Stimulated activated memory B cell treated with anti-CD40 and anti-IgM and Interleukin-4, amounts not matched to agents 10 μg/mL and 1 μg/mL and 100 μg/mL, for 72 hours (primary cell): Measurements from ENCODE around the gene TMEM204.

Experiments
- ATAC-seq: fragments of 150-1000 bp; cut with Tn5 transposase; 2 replicates; pipeline ENCODE4 v1.10.0; 2021
- H3K27ac Mint-ChIP-seq: one replicate; pipeline ENCODE4 v1.8.0; 2022; ENCODE audit warnings: mild to moderate bottlenecking, mixed read lengths
- H3K27me3 Mint-ChIP-seq: one replicate; pipeline ENCODE4 v1.8.0; 2022; ENCODE audit warnings: mixed read lengths
- H3K36me3 Mint-ChIP-seq: one replicate; pipeline ENCODE4 v1.8.0; 2022; ENCODE audit warnings: mixed read lengths
- H3K4me1 Mint-ChIP-seq: one replicate; pipeline ENCODE4 v1.8.0; 2022; ENCODE audit warnings: mixed read lengths
- H3K4me3 Mint-ChIP-seq: one replicate; pipeline ENCODE4 v1.8.0; 2022; ENCODE audit warnings: mild to moderate bottlenecking, moderate library complexity, mixed read lengths
- H3K9me3 Mint-ChIP-seq: one replicate; pipeline ENCODE4 v1.8.0; 2022; ENCODE audit warnings: mixed read lengths

The TMEM204 gene

DNA sequence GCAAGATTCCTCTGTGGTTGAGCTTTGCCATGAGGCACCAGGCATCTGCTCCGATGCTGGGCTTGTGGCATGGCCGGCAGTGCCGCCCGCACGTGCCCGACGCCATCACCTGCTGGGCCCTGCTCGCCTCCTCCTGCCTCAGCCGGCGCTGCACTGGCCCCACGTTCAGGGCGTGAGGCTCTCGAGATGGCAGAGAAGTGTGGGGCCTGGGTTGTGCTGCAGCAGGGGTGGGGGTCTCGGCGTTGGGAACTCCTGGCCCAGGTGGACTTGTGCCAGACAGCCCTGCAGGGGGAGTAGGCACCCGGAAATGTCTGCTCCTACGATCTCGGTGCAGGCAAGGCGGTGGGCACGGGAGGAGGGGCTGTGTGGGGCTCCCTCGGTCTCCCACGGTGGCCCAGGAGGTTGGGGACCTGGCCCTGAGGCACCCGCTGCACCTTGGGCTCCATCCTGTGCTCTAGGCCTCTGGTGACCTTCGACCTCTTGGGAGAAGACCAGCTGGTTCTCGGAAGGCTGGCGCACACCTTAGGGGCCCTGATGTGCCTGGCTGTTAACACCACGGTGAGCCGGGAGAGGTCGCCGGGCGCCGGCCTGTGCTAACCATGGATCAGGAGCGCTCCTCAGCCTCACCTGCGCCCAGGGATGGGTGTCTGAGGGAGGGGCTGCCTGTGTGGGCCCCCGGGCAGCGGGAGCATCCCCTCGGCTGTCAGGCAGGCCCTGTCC, 26.8 kb upstream of the TMEM204 start:
- Mint-ChIP-seq H3K27me3 (no peaks in the 10 kb centered on the region), H3K27ac (no peak overlapping the region), H3K4me1 (no peaks in the 10 kb centered on the region), H3K36me3 (peaks cover 47% of the 10 kb centered on the region), H3K9me3 (no peaks in the 10 kb centered on the region), H3K4me3 (no peak overlapping the region)
- ATAC-seq, result no peak

DNA sequence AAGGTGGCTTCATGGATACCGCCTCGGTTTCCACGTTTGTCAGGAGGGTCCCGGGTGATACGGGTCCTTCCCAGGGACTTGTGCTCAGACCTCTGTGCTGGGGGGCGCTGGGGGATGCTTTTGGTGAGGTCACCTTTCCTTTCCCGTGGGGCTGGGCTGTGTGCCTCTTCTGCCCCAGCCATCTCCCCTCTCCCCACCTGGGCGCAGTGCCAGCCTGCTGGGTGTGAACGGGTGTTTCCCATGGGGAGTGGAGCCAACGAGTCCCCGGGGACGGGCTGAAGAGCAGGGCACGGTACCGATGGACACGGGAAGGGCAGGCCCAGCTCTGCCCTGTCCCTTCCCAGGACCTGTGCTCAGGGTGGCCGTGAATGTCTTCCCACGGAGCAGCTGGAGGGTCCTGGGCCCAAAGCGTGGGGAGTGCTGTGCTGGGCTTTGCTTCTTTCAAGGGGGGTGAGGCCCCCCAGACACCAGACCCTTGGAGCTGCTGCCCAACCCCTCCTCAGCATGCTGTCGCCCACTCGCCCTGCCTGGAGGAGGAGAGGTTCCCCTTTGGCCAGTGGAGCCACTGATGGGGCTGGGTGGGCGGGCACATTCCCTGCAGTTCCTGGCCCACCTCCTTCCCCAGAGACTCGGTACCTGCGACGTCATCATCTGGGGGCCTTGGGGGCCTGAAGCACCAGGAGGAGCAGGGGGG, 24.8 kb upstream of the TMEM204 start:
- Mint-ChIP-seq H3K9me3 (no peaks in the 10 kb centered on the region), H3K4me1 (no peaks in the 10 kb centered on the region), H3K27ac (no peak overlapping the region), H3K27me3 (no peaks in the 10 kb centered on the region), H3K4me3 (no peak overlapping the region), H3K36me3 (peaks cover 48% of the 10 kb centered on the region)
- no peak for ATAC-seq

DNA sequence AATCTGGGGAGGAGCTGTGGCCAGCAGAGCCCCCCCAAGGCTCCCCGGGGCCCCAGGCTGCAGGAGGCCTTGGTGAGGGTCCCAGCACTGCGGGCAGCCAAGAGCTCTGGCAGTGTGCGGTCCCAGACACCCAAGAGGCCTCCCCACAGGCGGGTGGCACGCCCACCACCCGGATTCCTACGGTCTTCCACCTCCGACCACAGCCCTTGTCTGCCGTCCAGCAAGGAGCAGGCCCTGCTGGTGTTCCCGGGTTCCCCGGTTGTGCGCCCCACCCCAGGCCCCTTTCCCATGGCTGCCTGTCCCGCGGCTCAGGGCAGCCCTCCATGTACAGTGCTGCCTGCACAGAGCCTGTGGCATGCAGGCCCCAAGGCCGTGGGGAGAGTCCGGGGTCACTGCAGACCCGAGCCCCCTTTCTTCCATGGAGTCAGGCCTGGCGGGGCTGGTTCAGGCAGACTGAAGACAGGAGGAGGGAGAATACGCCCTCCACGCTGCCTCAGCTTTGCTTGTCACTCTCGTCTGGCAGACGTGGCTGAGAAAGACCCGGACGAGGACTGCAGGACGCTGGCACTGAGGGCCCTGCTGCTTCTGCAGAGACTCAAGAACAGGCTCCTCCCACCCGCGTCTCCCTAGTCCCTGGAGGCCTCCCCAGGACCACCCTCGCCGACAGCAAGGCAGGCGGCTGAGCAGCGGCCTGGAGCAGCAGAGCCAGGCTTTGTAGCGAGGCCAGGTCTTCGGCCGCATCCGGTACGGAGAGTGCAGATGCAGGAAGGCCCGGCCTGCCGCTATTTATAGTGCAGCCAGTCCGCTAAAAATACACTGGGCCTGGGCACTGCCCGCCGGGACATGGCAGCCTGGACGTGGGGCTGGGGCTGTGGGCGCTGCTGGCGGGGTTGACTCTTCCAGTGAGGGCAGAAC, 23.9 kb upstream of the TMEM204 start:
- Mint-ChIP-seq H3K36me3 (peaks cover 48% of the 10 kb centered on the region), H3K4me1 (no peaks in the 10 kb centered on the region), H3K9me3 (no peaks in the 10 kb centered on the region), H3K27ac (no peak overlapping the region), H3K27me3 (no peaks in the 10 kb centered on the region), H3K4me3 (no peak overlapping the region)
- no peak for ATAC-seq

DNA sequence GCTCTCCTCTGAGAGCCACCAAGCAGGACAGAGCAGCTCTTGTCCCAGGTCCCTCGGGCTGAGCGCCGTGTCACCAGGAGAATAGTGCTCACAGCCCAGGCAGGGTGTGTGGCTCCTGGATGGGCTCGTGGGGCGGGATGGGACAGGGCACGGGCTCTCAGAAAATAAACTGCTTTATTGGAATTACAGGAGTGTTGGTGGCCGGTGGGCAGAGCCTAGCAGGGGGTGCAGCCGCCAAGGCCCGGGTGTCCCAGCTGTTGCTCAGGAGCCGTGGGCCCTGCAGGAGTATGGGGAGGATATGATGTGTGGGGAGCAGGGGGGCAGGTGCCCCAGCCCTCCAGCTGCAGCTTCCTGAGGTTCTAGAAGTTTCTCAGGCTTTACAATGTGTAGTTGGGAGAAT, 23.2 kb upstream of the TMEM204 start:
- no peak for ATAC-seq
- Mint-ChIP-seq H3K27me3 (no peaks in the 10 kb centered on the region), H3K9me3 (no peaks in the 10 kb centered on the region), H3K4me1 (no peaks in the 10 kb centered on the region), H3K4me3 (no peak overlapping the region), H3K27ac (no peak overlapping the region), H3K36me3 (peaks cover 54% of the 10 kb centered on the region)

DNA sequence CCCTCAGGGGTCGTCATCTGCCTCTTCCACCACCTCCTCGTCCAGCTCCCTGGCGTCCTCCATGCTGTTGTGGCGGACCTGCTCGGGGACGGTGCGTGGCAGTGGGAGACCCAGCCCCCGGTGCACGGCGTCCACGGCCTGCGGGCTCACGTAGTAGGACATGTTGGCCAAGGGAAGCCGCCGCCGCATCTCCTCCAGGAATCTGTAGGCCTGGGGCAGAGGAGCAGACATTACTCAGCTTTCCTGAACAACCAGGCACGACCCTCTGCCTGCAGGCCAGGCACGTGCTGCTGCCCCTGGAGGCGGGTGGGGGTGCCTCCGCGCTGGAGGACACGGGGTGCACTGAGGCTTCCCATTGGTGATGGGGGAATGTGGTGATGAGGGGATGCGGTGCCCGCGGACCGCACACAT, 22.5 kb upstream of the TMEM204 start:
- Mint-ChIP-seq H3K27me3 (no peaks in the 10 kb centered on the region), H3K9me3 (no peaks in the 10 kb centered on the region), H3K4me3 (no peak overlapping the region), H3K27ac (no peak overlapping the region), H3K36me3 (peaks cover 54% of the 10 kb centered on the region), H3K4me1 (no peaks in the 10 kb centered on the region)
- no peak for ATAC-seq

DNA sequence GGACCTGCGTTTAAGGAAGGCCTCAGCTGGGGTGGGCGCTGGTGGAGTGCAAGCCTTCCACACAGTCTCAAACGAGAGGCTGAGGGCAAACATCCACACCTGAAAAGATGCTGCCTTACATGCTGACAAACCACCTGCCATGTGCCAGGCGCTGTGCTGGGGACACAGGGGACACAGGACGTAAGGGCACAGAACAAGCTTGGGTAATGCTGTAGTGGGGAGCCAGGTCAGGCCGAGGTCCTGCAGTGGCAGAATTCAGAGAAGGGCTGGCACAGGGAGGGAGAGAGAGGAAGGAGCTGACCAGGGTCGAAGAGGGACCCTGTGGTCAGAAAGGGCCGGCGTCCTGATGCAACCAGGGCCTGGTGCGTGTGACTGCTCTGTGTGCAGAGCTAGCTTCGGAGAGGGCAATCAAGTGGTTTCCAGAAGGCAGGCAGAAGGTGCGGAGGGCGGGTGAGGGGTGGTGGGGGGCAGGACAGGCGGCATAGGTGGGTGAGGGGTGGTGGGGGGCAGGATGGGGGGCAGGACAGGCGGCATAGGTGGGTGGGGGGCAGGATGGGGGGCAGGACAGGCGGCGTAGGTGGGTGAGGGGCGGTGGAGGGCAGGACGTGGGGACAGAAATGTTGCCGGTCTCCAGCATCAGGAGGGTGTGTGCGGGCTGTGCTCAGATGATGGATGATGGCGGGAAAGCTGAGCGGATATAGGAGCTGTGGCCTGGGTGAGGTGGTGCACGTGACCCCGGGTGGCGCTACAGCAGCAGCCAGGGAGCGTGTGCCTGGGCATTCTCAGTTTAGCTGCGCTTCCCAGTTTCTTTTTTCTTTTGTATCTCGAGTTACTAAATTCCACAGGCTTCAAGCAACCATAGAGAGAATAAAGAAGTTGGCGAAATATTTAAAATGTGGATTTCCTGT, 21.6 kb upstream of the TMEM204 start:
- H3K4me1 Mint-ChIP-seq, result no peaks in the 10 kb centered on the region

DNA sequence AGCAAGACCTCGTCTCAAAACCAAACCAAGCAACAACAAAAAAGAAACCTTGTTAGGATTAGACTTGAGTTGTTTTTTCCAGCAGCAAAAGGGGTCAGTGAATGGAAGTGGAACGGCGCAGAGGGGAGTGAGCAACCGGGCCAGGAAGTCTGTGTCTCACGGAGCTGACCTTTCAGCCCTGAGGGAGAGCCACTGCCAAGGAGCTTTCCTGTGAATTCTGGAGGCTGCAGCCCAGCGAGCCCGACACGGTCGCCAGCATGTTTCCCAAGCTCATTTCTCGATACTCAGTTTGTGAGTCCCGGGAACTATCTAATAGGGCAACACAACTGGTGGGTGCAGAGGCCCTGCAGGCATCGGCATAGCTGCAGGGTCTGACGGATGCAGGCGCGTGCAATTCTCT, 20.7 kb upstream of the TMEM204 start:
- no peaks in the 10 kb centered on the region for H3K4me1 Mint-ChIP-seq
- no peaks in the 10 kb centered on the region for H3K27me3 Mint-ChIP-seq
- no peak overlapping the region for H3K27ac Mint-ChIP-seq
- H3K9me3 Mint-ChIP-seq, result no peaks in the 10 kb centered on the region
- no peak for ATAC-seq
- no peak overlapping the region for H3K4me3 Mint-ChIP-seq
- peaks cover 42% of the 10 kb centered on the region for H3K36me3 Mint-ChIP-seq

More for the DNA sequence above, 21.6 kb upstream of the TMEM204 start:
- Mint-ChIP-seq H3K27ac (no peak overlapping the region), H3K9me3 (no peaks in the 10 kb centered on the region), H3K36me3 (peaks cover 49% of the 10 kb centered on the region), H3K4me3 (no peak overlapping the region), H3K27me3 (no peaks in the 10 kb centered on the region)
- ATAC-seq, result no peak

DNA sequence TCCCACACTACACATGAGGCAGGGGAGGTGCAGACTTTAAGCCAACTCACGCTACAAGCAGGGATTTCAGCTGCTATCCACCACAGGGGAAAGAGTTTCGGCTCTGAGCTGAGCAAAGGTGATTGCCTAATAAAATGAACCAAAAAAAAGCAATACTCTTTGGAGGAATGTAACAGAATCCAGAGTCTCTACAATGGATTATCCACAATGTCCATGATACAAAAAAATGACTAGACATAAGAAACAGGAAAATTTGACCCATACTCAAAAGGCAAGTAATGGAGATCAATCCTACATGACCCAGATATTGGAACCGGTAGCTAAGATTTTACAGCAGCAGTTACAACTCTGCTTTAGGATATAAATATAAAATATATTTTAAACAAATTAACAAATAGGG, 19.0 kb upstream of the TMEM204 start:
- Mint-ChIP-seq H3K27ac (no peak overlapping the region), H3K4me1 (no peaks in the 10 kb centered on the region), H3K4me3 (no peak overlapping the region), H3K36me3 (peaks cover 41% of the 10 kb centered on the region), H3K9me3 (no peaks in the 10 kb centered on the region), H3K27me3 (no peaks in the 10 kb centered on the region)
- no peak for ATAC-seq

DNA sequence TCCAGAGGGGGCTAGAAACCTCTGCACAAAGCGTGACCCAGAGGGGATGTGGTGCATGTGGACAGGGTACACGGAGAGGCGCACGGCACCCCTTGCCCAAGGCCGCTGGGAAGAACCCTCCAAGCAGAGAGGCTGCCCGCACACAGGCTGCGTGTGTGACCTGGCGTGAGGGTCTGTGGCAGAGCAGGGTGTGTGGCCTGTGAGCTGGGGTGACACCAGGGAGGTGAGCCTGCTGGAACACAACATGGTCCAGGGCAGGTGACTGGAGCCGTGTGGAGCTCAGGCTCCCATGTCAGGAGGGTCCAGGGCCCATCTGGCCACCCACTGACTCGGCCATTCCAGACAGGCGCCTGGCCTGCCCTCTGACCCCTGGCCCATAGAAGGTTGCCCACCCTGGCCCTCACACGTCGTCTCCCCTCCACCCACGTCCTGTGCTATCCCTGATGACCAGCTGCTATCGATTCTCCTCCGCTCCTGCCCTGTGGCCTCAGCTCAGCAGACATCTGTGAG, 14.8 kb upstream of the TMEM204 start:
- H3K9me3 Mint-ChIP-seq, result no peaks in the 10 kb centered on the region
- H3K4me1 Mint-ChIP-seq, result no peaks in the 10 kb centered on the region
- H3K27ac Mint-ChIP-seq, result no peak overlapping the region
- H3K4me3 Mint-ChIP-seq, result no peak overlapping the region
- H3K27me3 Mint-ChIP-seq, result no peaks in the 10 kb centered on the region
- peaks cover 7% of the 10 kb centered on the region for H3K36me3 Mint-ChIP-seq
- peak; percentile 38 for ATAC-seq

DNA sequence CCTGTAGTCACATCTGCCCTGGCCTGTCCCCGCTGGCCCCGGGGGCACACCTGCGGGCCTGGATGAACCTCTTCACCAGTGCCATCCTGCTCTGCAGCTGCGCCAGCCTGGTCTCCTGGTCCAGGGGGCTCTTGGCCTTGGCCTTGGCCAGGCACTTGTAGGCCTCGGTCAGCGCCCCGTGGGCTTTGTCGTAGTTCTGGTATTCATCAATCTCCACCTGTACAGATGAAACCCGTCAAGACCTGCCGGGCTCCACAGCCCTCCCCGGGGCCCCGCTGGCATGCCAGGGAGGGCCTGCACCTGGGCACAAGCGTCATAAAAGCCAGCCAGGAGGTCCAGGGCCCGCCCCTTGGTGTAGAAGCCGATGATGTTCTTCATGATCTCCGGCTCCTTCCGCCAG, 13.6 kb upstream of the TMEM204 start:
- no peak for ATAC-seq
- peaks cover 4% of the 10 kb centered on the region for H3K36me3 Mint-ChIP-seq

DNA sequence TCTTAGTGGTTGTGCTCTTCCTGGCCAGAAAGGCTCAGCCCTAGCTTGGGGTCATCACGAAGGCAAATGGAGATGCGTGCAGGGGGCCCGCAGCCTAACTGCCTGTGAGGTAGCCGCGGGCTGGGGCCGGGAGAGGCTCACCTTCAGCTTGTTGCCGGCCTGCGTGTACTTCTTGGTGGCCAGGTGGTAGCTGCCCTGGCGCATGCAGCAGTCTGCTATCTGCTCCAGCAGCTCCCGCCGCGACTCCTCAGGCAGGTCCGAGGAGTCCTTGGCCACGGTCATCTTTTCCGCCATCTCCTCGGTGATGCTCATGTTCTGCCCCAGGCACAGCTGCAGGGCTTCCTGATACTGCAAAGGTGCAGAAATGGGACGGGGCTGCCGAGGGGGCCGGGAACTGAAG, 13.0 kb upstream of the TMEM204 start:
- Mint-ChIP-seq H3K9me3 (no peaks in the 10 kb centered on the region), H3K4me1 (no peaks in the 10 kb centered on the region), H3K36me3 (no peaks in the 10 kb centered on the region), H3K27me3 (no peaks in the 10 kb centered on the region), H3K27ac (no peak overlapping the region), H3K4me3 (no peak overlapping the region)
- ATAC-seq, result no peak

More for the DNA sequence above, 13.6 kb upstream of the TMEM204 start:
- Mint-ChIP-seq H3K27me3 (no peaks in the 10 kb centered on the region), H3K4me3 (no peak overlapping the region), H3K4me1 (no peaks in the 10 kb centered on the region), H3K9me3 (no peaks in the 10 kb centered on the region), H3K27ac (no peak overlapping the region)

DNA sequence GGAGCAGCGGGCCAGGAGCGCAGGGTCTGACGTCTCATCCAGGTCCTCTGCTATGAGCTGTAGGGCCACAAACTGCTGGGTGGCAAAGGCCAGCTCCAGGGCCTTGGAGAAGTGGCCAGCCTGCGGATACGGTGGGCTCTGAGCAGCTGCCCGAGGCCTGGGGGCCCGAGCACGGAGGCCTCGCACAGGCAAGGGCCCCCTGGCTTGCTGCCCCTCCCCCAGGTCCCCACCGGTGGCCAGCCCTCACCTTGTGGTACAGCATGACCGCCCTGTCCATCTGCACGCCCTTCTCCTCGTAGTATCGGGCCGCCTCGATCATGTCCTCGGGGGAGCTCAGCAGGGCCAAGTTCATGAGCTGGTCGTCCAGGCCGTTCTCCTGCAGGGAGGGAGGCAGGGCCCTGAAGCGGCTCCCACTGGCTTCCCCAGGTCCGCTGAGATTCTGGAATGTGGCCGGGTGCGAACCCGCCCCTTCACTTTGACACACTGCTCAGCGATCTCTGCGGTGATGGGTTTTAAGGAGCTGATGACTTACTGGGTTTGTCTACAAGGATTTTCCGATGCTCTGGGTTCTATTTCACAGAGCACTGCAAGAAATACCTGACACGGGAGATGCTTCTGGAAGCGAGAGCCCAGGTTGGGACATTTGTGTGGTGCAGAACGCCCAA, 9.8 kb upstream of the TMEM204 start:
- Mint-ChIP-seq H3K9me3 (no peaks in the 10 kb centered on the region), H3K27me3 (no peaks in the 10 kb centered on the region), H3K36me3 (no peaks in the 10 kb centered on the region), H3K4me3 (no peak overlapping the region), H3K4me1 (no peaks in the 10 kb centered on the region), H3K27ac (no peak overlapping the region)
- ATAC-seq, result no peak

DNA sequence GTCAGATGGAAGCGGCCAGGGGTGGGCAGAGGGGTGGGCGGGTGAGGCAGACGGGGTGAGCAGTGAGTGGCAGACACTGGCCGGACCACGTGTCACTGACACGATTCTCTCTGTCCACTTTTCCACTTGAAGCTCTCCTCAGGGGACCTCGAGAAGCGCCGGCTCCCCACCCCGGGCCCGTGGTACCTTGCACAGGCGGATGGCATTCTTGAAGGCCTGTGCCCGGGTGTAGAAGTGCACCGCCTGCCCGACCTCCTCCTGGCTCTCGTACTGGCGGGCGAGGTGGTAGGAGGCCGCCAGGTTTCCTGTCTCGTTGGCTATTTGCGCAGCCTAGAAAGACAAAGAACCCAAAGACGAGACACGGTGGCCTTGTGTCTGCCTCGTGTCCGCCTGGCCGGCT, 9.1 kb upstream of the TMEM204 start:
- H3K27me3 Mint-ChIP-seq, result no peaks in the 10 kb centered on the region
- no peaks in the 10 kb centered on the region for H3K36me3 Mint-ChIP-seq
- H3K4me3 Mint-ChIP-seq, result no peak overlapping the region
- H3K9me3 Mint-ChIP-seq, result no peaks in the 10 kb centered on the region
- no peak overlapping the region for H3K27ac Mint-ChIP-seq
- H3K4me1 Mint-ChIP-seq, result no peaks in the 10 kb centered on the region
- no peak for ATAC-seq
